GM04504 (cell line): ENCODE data around the gene TLR10.
"Not testable (repeated sequence)": the region's sequence is repeated elsewhere in the genome, so short reads cannot be mapped to it uniquely, and the experiment has no call there.

ENCODE experiments used
- DNase-seq: peaks from one replicate; pipeline ENCODE4 v3.0.0-alpha.2; 2012; ENCODE audit warnings: low read depth

Gene TLR10

GRCh38 chr4:38782452-38783108, at the start of gene TLR10:
Gene TLR10 (minus strand): TSS chr4:38782990. CDS start chr4:38775590, 7,400 bp downstream.
- no peak for DNase-seq

- no peak for DNase-seq
Observed at GRCh38 chr4:38832206-38832605, 49.4 kb upstream of the TLR10 start.

- DNase-seq: no peak
Observed at GRCh38 chr4:38831653-38832052, 48.9 kb upstream of the TLR10 start.

- DNase-seq: no peak
Observed at GRCh38 chr4:38829237-38829636, 46.4 kb upstream of the TLR10 start.

GRCh38 chr4:38823766-38824165, 41.0 kb upstream of the TLR10 start:
- no peak for DNase-seq

- no peak for DNase-seq
Observed at GRCh38 chr4:38822748-38823303, 40.0 kb upstream of the TLR10 start.

- no peak for DNase-seq
Observed at GRCh38 chr4:38821739-38822138, 38.9 kb upstream of the TLR10 start.

GRCh38 chr4:38820329-38821061, 37.7 kb upstream of the TLR10 start:
- DNase-seq: no peak

GRCh38 chr4:38819569-38819968, 36.8 kb upstream of the TLR10 start:
- DNase-seq: no peak

- no peak for DNase-seq
Observed at GRCh38 chr4:38818441-38818976, 35.7 kb upstream of the TLR10 start.

GRCh38 chr4:38815885-38816782, 33.3 kb upstream of the TLR10 start:
- no peak for DNase-seq

GRCh38 chr4:38814386-38814785, 31.6 kb upstream of the TLR10 start:
- DNase-seq: no peak

- no peak for DNase-seq
Observed at GRCh38 chr4:38811297-38811696, 28.5 kb upstream of the TLR10 start.

GRCh38 chr4:38807462-38807861, 24.7 kb upstream of the TLR10 start:
- DNase-seq: not testable (repeated sequence)

- DNase-seq: not testable (repeated sequence)
Observed at GRCh38 chr4:38806251-38806650, 23.5 kb upstream of the TLR10 start.

- no peak for DNase-seq
Observed at GRCh38 chr4:38805530-38806145, 22.8 kb upstream of the TLR10 start.

- peak; percentile 14 for DNase-seq
Observed at GRCh38 chr4:38804654-38805295, 22.0 kb upstream of the TLR10 start, which contains the start of gene TLR1. Gene TLR1 (minus strand): TSS chr4:38804791. CDS start chr4:38798831, 5,960 bp downstream.

- DNase-seq: no peak
Observed at GRCh38 chr4:38803833-38804653, 21.3 kb upstream of the TLR10 start.

GRCh38 chr4:38802561-38803355, 20.0 kb upstream of the TLR10 start:
- no peak for DNase-seq
